Measurements from ENCODE around the gene NUBP2.

GRCh38 chr16:1768061-1768766 is 14.5 kb upstream of the NUBP2 start:
- TF ChIP-seq CTCF (IDR thresholded peaks at IDR 0.05) (no peak), EP300 (IDR thresholded peaks at IDR 0.05) (no peak), POLR2AphosphoS5 (IDR thresholded peaks at IDR 0.05) (no peak), POLR2A (IDR thresholded peaks at IDR 0.05) (no peak)

All from suprapubic skin (tissue), 4 donors.